GM13977 (cell line): Measurements from ENCODE around the gene RPS19.
A peak's percentile ranks its signal among the peaks of the same experiment; 100 is the strongest.

Source experiments
- DNase-seq: peaks from one replicate; pipeline ENCODE4 v3.0.0; 2012; ENCODE audit warnings: low spot score
- in situ Hi-C: fragments of 300-500 bp; cut with MboI; formaldehyde crosslinking; loops from one replicate; pipeline ENCODE4 v1.12.0; 2022; ENCODE audit warnings: low sequenced_read_pairs, low pct_unique_long_range_greater_than_20kb, mixed read lengths, inconsistent platforms; ENCODE audit not compliant: unreplicated experiment
- TF ChIP-seq, protein P1 (sequence below): IDR thresholded peaks from 2 replicates; pipeline ENCODE4 v1.5.1; 2012; ENCODE audit warnings: mild to moderate bottlenecking, control low read depth; ENCODE audit not compliant: insufficient read depth; ENCODE audit errors: extremely low read depth, missing control alignments

RPS19 gene

DNA sequence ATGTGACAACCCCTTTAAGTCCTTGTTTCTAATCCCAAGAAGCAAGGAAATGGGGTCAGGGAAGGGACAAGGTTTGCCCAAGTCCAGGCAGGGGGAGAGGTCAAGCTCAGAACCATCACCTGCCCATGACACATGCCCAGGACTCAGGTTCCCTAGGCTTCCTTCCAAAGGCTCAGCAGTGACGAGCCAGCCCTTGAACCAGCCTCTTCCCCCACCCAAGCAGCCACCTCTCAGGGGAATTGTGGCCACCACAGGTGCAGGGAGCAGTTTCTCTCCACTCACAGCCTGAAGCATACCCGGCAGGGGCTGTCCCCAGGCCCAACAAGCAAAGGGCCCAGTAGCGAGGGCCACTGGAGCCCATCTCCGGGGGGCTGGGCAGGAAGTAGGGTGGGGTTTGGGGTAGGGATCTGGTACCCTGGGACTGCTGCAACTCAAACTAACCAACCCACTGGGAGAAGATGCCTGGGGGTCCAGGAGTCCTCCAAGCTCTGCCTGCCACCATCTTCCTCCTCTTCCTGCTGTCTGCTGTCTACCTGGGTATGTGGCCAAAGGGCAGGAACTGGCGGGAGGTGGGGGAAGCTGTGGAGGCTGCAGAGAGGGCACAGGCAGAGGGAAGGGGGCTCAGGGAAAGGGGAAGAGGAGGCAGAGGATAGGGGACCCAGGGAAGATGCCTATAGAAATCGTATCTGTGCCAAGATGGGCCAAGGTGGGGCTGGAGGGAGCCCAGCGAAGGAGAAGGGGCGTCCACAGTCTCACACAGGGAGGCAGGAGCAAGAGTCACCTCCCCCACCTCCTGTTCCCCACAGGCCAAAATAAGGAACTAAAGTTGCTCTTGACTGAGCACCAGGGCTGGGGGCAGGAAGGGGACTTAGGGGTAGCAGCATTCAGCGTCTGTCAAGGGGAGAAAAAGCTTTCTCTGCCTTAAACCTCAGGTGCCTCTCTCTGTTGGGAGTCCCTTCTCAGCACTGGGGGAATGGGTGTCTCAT, 17.1 kb downstream of the RPS19 start, which contains the start of gene CD79A:
TSS of gene CD79A (plus strand) at position 433 of the 986 bp plus-strand sequence. CDS start at position 459, 26 bp downstream.
- peak; percentile 85 for DNase-seq
- in situ Hi-C loops: no loop called here
- TF ChIP-seq, protein P1, sequence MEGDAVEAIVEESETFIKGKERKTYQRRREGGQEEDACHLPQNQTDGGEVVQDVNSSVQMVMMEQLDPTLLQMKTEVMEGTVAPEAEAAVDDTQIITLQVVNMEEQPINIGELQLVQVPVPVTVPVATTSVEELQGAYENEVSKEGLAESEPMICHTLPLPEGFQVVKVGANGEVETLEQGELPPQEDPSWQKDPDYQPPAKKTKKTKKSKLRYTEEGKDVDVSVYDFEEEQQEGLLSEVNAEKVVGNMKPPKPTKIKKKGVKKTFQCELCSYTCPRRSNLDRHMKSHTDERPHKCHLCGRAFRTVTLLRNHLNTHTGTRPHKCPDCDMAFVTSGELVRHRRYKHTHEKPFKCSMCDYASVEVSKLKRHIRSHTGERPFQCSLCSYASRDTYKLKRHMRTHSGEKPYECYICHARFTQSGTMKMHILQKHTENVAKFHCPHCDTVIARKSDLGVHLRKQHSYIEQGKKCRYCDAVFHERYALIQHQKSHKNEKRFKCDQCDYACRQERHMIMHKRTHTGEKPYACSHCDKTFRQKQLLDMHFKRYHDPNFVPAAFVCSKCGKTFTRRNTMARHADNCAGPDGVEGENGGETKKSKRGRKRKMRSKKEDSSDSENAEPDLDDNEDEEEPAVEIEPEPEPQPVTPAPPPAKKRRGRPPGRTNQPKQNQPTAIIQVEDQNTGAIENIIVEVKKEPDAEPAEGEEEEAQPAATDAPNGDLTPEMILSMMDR: no peak

DNA sequence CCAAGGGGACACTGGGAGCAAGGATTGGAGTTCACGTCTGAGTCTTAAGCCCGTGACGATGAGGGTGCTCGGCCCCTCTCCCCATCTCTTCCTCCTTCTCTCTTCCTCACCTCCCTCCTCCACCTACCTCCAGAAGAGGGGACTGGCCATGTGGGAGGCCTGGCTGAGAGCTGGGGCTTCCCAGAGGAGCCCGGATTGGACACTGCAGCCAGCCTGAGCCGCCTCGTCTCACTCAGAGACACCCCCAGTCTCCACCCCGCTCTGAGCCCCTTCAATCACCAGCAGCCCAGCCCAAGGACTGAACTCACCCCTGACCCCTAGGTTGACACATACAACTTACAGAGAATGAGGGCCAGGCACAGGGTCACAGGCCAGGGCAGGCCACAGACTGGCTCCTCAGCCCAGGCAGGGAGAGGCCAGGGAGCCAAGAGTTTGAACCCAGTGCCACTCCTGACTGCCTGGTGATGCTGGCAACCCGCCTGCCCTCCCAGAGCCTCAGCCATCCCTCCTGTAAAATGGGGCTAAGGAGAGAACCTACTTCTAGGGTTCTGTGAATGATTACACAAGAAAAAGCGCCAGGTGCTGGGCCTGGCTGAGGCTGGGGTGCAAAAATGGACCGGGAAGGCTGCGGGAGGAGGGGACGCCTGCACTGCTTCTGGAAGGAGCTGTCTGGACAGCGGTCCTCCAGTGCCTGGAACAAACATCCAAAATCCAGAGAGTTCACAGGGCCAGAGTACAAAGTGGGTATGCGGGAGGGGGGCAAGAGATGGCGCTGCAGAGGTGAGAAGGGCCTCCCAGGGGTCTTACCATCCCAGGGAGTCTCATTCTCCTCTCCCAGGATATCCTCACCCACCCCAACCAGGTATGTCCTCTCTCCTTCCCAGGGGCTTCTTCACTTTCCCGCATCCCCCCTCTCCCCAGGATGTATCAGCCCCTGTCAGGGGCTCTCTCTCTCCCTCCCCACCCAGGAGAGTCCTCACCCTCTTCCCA, 18.2 kb downstream of the RPS19 start:
- TF ChIP-seq, protein P1: no peak

DNA sequence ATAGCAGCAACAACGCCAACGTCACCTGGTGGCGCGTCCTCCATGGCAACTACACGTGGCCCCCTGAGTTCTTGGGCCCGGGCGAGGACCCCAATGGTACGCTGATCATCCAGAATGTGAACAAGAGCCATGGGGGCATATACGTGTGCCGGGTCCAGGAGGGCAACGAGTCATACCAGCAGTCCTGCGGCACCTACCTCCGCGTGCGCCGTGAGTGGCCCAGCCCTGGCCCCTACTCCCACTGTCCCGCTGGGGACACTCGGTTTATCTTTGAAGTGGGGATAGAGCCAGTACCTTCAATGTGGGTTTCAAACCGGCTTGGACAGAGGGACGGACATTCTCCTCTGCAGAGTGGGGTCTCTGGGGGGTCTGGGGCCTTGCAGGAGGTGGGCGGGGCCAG, 19.0 kb downstream of the RPS19 start:
- no peak for DNase-seq
- TF ChIP-seq, protein P1: no peak
- in situ Hi-C loops: no loop called here

More for the DNA sequence above, 18.2 kb downstream of the RPS19 start:
- in situ Hi-C loops: no loop called here
- DNase-seq: peak; percentile 66

- DNase-seq: no peak
- in situ Hi-C loops: no loop called here
- TF ChIP-seq, protein P1: no peak
Measured at GRCh38 chr19:41879670-41880328, 19.7 kb downstream of the RPS19 start.

DNA sequence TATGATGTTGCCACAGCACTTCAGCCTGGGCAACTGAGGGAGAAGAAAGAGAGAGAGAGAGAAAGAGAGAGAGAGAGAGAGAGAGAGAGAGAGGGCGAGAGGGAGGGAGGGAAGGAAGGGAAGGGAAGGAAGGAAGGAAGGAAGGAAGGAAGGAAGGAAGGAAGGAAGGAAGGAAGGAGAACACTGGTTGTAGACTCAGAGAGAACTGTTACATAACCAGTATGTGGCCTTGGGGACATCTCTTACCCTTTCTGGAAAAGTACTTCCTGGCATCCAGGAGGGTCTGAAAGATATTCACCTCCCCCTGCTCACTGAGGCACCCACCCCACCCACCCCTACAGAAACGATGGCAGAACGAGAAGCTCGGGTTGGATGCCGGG, 20.3 kb downstream of the RPS19 start:
- no peak for DNase-seq
- in situ Hi-C loops: no loop called here
- TF ChIP-seq, protein P1: no peak
